DMS153 (cell line): ENCODE results near the gene LRRC25.
A peak's percentile ranks its signal among the peaks of the same experiment; 100 is the strongest.
"Not testable (repeated sequence)": the region's sequence is repeated elsewhere in the genome, so short reads cannot be mapped to it uniquely, and the experiment has no call there.

Experiments used
- DNase-seq: peaks from one replicate; lab custom pipeline; 2025; lab: John Stamatoyannopoulos, UW

LRRC25 gene

DNA sequence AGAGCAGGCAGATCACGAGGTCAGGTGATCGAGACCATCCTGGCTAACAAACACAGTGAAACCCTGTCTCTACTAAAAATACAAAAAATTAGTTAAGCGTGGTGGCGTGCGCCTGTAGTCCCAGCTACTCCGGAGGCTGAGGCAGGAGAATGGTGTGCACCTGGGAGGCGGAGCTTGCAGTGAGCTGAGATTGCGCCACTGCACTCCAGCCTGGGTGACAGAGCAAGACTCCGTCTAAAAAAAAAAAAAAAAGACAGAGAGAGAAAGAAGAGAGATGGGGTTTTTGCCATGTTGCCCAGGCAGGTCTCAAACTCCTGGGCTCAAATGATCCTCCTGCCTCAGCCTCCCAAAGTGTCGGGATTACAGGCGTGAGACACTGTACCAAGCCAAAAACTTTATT, 8.3 kb upstream of the LRRC25 start:
- not testable (repeated sequence) for DNase-seq

DNA sequence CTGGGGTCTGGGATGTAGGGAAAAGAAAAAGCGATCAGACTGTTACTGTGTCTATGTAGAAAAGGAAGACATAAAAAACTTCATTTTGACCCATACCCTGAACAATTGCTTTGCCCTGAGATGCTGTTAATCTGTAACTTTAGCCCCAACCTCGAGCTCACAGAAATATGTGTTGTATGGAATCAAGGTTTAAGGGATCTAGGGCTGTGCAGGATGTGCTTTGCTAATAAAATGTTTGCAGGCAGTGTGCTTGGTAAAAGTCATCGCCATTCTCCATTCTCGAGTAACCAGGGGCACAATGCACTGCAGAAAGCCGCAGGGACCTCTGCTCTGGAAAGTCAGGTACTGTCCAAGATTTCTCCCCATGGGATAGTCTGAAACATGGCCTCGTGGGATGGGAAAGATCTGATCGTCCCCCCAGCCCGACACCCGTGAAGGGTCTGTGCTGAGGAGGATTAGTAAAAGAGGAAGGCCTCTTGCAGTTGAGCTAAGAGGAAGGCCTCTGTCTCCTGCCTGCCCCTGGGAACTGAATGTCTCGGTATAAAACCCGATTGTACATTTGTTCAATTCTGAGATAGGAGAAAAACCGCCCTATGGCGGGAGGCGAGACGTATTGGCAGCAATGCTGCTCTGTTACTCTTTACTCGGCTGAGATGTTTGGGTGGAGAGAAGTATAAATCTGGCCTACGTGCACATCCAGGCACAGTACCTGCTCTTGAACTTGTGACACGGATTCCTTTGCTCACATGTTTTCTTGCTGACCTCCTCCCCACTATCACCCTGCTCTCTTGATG, 5.2 kb upstream of the LRRC25 start:
- DNase-seq = not testable (repeated sequence)

DNA sequence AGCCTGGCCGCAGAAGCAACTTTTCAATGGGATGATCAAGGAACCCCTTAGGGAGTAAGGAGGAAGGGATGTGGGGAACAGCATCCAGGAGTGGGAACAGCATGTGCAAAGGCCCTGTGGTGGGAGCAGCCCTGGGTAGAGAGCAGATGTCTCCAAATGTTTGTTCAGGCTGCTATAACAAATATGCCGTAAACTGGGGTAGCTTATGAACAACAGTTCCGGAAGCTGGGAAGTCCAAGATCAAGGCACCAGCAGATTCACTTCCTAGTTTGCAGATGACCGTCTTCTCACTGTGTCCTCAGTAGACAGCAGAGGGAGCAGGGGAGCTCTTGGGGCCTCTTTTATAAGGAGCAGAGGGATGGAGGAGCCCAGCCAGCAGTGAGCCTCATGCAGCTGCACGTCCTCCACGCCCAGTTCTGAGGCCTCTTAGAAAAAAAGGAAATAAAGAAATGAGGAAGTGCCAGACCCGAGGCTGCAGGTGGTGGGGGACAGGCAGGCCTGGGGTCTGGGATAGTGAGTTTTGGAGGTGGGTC, 4.2 kb upstream of the LRRC25 start:
- peak; percentile 35 for DNase-seq

- DNase-seq = no peak
These were observed 1.6 kb upstream of the LRRC25 start for GRCh38 chr19:18399008-18399407.

DNA sequence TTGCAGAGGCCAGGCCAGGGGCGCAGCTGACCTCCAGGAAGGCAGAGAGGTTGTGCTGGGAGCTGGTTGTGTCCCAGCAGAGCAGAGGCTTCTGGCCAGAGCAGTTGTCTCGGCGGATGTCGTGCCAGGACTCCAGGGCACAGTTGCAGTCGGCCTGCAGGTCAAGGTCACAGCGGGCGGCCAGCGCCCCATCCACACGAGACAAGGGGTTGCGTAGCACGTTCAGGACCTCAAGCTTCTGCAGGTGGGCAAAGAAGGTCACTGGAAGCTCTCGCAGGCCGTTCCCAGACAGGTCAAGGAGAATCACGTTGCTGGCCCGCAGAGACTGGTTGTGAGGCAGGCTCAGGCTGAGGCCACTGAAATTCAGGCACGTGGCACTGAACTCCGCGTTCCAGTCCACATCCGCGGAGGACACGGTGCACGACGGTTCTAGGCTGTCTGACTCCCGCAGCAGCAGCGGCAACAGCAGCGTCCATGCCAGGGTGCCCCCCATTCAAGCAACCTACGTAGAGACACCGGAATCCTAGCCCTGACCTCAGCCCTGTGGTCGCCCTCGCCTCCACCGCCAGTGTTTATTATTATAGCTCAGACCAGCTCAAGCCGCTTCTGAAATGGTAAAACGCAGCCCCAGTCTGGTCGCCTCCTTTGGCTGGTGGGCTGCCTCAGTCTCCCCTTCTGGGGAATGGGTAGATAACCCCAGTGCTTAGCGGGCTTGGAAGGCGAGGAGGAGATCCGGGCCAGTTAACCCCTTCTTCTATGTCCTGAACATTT, 766 bp downstream of the LRRC25 start:
- no peak for DNase-seq

- no peak for DNase-seq
These were observed 3.6 kb downstream of the LRRC25 start for GRCh38 chr19:18393836-18394235.

DNA sequence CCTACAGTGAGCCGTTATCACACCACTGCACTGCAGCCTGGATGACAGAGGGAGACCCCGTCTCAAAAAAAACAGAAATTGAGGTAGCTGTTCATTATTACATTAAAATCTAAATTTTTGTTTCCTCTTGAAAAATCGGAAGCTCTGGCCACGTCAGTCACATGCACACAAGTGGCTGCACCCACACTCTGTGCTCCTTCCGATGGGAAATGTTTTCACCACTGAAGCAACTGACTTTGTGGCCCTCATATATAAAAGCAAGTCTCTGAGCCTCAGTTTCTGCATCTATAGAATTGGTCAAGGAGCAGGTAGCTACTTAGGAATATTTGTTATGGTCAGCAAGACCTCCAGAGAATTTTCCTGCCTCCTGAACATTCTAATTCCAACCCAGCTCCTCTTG, 4.5 kb downstream of the LRRC25 start:
- DNase-seq = no peak

- no peak for DNase-seq
These were observed 5.0 kb downstream of the LRRC25 start for GRCh38 chr19:18392417-18392816.

GRCh38 chr19:18391509-18392075, 5.8 kb downstream of the LRRC25 start:
- DNase-seq = no peak

DNA sequence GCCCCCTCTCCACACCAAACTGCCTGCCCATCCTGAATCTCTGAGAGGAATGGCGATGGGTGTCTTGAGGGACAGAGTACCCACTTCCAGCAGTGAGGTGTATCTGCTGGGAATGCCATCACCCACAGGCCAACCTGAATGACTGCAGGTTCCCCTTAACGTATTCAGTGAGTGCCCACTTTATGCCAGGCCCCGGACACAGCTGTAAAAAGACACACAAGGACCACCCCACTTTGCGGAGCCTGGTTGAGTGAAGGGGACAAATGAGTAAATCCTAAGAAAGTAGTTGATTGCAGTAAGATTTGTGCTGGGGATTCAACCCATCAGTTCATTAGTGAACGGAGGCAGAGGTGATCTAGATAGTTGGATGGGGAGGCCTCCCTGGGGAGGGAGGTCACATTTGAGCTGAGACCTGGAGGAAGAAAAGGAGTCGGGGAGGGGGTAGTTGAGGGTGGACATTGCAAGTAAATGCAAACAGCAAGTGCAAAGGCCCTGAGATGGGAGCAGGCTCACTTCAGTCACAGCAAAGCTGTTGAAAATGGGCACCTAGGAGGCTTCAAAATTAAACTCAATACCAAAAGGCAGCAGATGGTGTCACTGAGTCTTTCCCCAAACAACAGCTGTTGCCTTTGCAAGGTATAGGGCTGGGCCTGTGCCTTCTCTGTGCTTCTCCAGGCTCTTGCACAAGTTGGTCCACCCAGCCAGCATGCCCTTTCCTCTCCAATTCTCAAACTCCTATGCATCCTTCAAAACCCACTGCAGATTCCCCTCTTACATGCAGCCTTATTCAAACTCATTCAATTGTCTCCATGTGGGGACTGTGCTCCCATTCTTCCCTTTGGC, 7.1 kb downstream of the LRRC25 start:
- no peak for DNase-seq

- no peak for DNase-seq
These were observed 7.7 kb downstream of the LRRC25 start for GRCh38 chr19:18389726-18390064.

- no peak for DNase-seq
These were observed 8.3 kb downstream of the LRRC25 start for GRCh38 chr19:18388960-18389725.

GRCh38 chr19:18388100-18388959, 9.1 kb downstream of the LRRC25 start:
- peak; percentile 77 for DNase-seq

DNA sequence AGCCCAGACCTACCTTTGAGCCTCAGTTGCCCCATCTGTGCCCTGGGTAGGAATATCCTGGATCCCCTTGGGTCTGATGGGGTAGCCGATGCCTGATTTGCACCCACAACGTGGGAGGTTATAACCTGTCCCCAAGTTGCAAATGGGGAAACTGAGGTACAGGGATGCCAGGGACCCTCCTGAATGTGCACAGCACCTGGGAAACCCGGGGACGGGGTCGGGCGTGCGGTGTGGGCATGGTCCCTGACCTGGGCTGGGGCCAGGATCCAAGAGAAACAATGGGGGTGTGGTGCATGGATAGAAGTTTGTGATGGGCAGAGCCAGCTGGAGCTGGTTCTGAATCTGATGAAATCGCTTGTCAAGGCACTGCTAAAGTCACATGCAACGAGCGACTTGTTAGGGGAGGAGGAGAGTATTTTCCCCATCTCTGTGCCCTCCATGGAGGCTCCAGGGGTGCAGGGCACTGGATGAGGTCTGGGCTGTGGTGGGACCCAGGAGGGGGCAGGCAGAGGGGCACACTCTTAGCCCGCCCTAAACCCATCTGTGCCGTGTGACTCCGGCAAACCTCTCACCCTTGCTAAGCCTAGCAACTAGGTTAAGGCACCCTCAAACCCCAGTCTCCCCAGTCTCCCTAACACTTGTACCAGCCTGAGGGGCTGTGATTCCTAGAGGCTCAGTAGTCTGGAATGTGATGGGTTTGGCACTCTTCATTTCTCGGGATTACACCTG, 10.7 kb downstream of the LRRC25 start:
- DNase-seq = no peak

GRCh38 chr19:18385675-18386542, 11.5 kb downstream of the LRRC25 start, which contains the start of gene GDF15:
GDF15 (plus strand) TSS chr19:18386158; CDS start chr19:18386190, 32 bp downstream.
- DNase-seq = no peak

DNA sequence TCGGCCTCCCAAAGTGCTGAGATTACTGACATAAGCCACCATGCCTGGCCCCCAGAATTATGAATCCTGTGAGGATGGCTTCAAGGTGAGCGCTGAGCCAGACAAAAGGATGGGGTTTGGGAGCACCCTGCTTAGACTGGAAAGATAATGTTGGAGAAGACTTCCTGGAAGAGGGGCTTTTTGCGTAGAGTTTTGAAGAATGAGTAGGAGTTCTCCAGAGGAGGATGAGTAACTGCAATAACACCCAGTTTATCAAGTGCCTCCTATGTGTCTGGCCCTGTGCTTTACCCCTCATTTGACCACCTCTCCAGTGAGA, 12.1 kb downstream of the LRRC25 start:
- no peak for DNase-seq

DNA sequence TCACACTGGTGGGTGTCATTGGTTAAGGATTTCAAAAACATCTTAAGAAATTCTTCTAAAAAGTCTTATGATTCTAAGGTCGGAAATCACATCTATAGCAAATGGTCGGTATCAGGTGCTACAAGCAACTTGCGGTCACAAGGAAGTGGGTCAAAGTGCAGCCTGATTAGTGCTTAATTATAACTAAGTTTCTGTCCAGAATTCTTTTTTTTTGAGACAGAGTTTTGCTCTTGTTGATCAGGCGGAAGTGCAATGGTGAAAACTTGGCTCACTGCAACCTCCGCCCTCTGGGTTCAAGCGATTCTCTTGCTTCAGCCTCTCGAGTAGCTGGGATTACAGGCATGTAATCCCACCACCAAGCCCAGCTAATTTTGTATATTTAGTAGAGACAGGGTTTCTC, 12.6 kb downstream of the LRRC25 start:
- DNase-seq = no peak

DNA sequence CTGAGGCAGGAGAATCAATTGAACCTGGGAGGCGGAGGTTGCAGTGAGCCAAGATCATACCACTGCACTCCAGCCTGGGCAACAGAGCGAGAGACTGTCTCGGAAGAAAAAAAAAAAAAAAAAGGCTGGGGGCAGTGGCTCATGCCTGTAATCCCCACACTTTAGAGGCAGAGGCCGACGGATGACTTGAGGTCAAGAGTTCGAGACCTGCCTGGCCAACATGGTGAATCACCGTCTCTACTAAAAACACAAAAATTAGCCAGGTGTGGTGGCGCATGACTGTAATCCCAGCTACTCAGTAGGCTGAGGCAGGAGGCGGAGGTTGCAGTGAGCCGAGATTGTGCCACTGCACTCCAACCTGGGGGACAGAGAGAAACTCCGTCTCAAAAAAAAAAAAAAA, 13.8 kb downstream of the LRRC25 start:
- DNase-seq = not testable (repeated sequence)

GRCh38 chr19:18380843-18381242, 16.6 kb downstream of the LRRC25 start:
- no peak for DNase-seq
